ENCODE measurements around the gene TENM3. TPM values are rescaled to one million over a fixed set of nuclear protein-coding genes. Genes with fewer than 3 reads are reported as not detected.

The TENM3 gene
- total and polyA plus RNA-seq, 2 of the 8 experiments (the other 6 are each of a cell fraction or from before 2014, with no cell fraction given): 36.9 to 69.3 TPM

- H3K79me2 ChIP-seq (ENCODE audit: control insufficient read depth in 1 of 2, insufficient read depth in 2 of 2, low read length in 2 of 2): peaks cover 0 to 2% of the 10 kb centered on the region in 2 experiments; a peak in 1 of 4 replicates
- H2AFZ ChIP-seq (ENCODE audit: low read length): no peak overlapping the region
- no peak overlapping the region for H4K91ac ChIP-seq (replicated peaks; ENCODE audit: insufficient read length, low read length)
- H3K4me3 ChIP-seq (ENCODE audit: extremely low read depth in 1 of 4, insufficient read depth in 2 of 4, low read depth in 3 of 4, low read length in 4 of 4): no peak overlapping the region
- no peak overlapping the region for H2BK12ac ChIP-seq (ENCODE audit: low read depth, low read length)
- no peak overlapping the region for H3K56ac ChIP-seq (replicated peaks; ENCODE audit: insufficient read length, low read depth, low read length)
- 94% methylated on average over 10 of the region's 10 CpGs; no CpG with 5 or more reads in 1 of the 2 experiments for WGBS, 2 experiments (ENCODE audit: extremely low coverage in 1 of 2, insufficient coverage in 1 of 2, insufficient read length in 1 of 2, insufficient replicate concordance in 2 of 2, low coverage in 1 of 2, low lambda C conversion rate in 2 of 2, missing lambda C conversion rate in 1 of 2)
- no peak overlapping the region for H4K8ac ChIP-seq (ENCODE audit: extremely low read depth, insufficient read depth, low read length)
- no peak overlapping the region for H3K23ac ChIP-seq (ENCODE audit: insufficient read length)
- H3K4ac ChIP-seq (replicated peaks; ENCODE audit: insufficient read length, low read depth, low read length): no peak overlapping the region
- no peak overlapping the region for H3K18ac ChIP-seq (ENCODE audit: extremely low read depth, low read length)
- no peaks in the 10 kb centered on the region for H3K9me3 ChIP-seq (ENCODE audit: insufficient read depth in 2 of 2, low read depth in 1 of 2, low read length in 1 of 2)
- no peak overlapping the region for H2BK5ac ChIP-seq (ENCODE audit: low read depth, low read length)
- peaks cover 0 to 2% (median 0%) of the 10 kb centered on the region in 4 experiments; a peak in 1 of 8 replicates for H3K36me3 ChIP-seq (ENCODE audit: control insufficient read depth in 2 of 4, insufficient read depth in 4 of 4, low read length in 3 of 4)
- no peak overlapping the region for H3K27ac ChIP-seq (ENCODE audit: low read depth, low read length)
- H3K23me2 ChIP-seq (ENCODE audit: low read depth, low read length): no peaks in the 10 kb centered on the region
- H3K4me1 ChIP-seq (replicated peaks in 1 of 4; ENCODE audit: control insufficient read depth in 3 of 4, insufficient read depth in 4 of 4, low read length in 3 of 4): peaks cover 5 to 17% (median 8%) of the 10 kb centered on the region in 4 experiments
- H3K14ac ChIP-seq (ENCODE audit: insufficient read length): no peak overlapping the region
- H2BK20ac ChIP-seq (ENCODE audit: low read length): no peak overlapping the region
- H4K20me1 ChIP-seq (replicated peaks in 1 of 2; ENCODE audit: control insufficient read depth in 1 of 2, insufficient read depth in 2 of 2, low read length in 2 of 2): no peaks in the 10 kb centered on the region
- ChIA-PET POLR2A (ENCODE audit: partially characterized antibody) (interaction anchor here (0.6 kb wide), 1 partner anchor 115 kb away, joined by 3 read pairs; no protein-coding TSS in a partner anchor), CTCF (ENCODE audit: partially characterized antibody) (no interaction called here)
- H3K79me1 ChIP-seq (ENCODE audit: low read depth, low read length): no peaks in the 10 kb centered on the region
- no peak for TF ChIP-seq GABPA (IDR thresholded peaks at IDR 0.05; ENCODE audit: borderline replicate concordance, insufficient read depth, low read length)
- no peak overlapping the region for H3K9ac ChIP-seq (replicated peaks in 1 of 4; ENCODE audit: extremely low read depth in 1 of 4, low read depth in 3 of 4, low read length in 3 of 4)
- no peak overlapping the region for H2BK15ac ChIP-seq (ENCODE audit: low read length)
- no peak overlapping the region for H2AK5ac ChIP-seq (ENCODE audit: low read depth, low read length)
- no peaks in the 10 kb centered on the region for H3K27me3 ChIP-seq (replicated peaks in 1 of 4; ENCODE audit: control insufficient read depth in 3 of 4, extremely low read depth in 1 of 4, insufficient read depth in 3 of 4, low read length in 3 of 4)
- H3K4me2 ChIP-seq (ENCODE audit: insufficient read depth in 1 of 2, low read depth in 2 of 2, low read length in 2 of 2): no peak overlapping the region
- FAIRE-seq: no peak
- H2BK120ac ChIP-seq (replicated peaks; ENCODE audit: low read depth, low read length): no peak overlapping the region
- H4K5ac ChIP-seq (ENCODE audit: insufficient read length, low read depth, low read length): no peak overlapping the region
- DNase-seq (ENCODE audit: low read depth in 1 of 2, low spot score in 2 of 2): no peak
Measured at GRCh38 chr4:182271731-182272130, 28.5 kb downstream of the TENM3 start.
